Uterus (tissue), 2 donors: ENCODE measurements around the gene BTLA.

Experiments used
- POLR2A ChIP-seq, 2 donors: fragments of 450-650 bp; IDR thresholded peaks; one replicate each; pipeline ENCODE4 v1.6.1; 2016; ENCODE audit warnings: antibody characterized with exemption in 2 of 2, mild to moderate bottlenecking in 1 of 2, moderate library complexity in 1 of 2
- TF ChIP-seq, protein P1 (sequence below), 4 experiments: fragments of 200-600 bp in 2 of 4; fragments of 450-650 bp in 2 of 4; sonication (generic) in 2 of 4; IDR thresholded peaks; one replicate each; pipeline ENCODE4 v1.5.1; 2016 to 2019; ENCODE audit warnings: antibody characterized with exemption in 4 of 4, mild to moderate bottlenecking in 2 of 4, moderate library complexity in 1 of 4

DNA sequence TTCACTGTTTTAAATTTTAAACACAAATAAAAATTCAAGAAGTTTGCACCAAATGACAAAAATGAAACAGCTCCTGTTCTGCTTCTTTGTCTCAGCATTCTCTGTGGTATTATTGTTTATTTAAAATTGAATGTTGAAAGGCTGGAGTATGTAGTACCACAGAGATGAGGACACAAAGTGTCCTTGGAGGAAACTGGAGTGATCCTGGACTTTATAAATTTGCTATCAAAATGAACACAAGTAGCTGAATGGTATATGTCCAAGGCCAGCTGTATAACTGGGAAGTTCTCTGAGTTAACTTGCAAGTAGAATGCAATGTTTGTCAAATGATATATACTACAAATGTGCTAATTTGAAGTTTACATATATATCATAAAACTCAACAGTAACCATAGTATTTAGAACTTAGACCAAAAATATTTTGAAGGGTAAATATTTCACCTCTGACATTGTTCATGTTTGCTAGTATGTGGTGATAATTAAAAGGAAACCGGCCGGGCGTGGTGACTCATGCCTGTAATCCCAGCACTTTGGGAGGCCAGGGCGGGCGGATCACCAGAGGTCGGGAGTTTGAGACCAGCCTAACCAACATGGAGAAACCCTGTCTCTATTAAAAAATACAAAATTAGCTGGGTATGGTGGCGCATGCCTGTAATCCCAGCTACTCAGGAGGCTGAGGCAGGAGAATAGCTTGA lies 12.3 kb downstream of the BTLA start:
- TF ChIP-seq, protein P1, sequence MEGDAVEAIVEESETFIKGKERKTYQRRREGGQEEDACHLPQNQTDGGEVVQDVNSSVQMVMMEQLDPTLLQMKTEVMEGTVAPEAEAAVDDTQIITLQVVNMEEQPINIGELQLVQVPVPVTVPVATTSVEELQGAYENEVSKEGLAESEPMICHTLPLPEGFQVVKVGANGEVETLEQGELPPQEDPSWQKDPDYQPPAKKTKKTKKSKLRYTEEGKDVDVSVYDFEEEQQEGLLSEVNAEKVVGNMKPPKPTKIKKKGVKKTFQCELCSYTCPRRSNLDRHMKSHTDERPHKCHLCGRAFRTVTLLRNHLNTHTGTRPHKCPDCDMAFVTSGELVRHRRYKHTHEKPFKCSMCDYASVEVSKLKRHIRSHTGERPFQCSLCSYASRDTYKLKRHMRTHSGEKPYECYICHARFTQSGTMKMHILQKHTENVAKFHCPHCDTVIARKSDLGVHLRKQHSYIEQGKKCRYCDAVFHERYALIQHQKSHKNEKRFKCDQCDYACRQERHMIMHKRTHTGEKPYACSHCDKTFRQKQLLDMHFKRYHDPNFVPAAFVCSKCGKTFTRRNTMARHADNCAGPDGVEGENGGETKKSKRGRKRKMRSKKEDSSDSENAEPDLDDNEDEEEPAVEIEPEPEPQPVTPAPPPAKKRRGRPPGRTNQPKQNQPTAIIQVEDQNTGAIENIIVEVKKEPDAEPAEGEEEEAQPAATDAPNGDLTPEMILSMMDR (IDR thresholded peaks at IDR 0.05) = no peak
- TF ChIP-seq POLR2A (IDR thresholded peaks at IDR 0.05) = no peak
